HepG2 (cell line): Measurements from ENCODE around the gene ATR. TPM values are rescaled to one million over a fixed set of nuclear protein-coding genes. Genes with fewer than 3 reads are reported as not detected.

ENCODE experiments used
- ATAC-seq: fragments of 200-7000 bp; cut with Tn5 transposase; 3 replicates; pipeline ENCODE4 v1.9.1; 2020; ENCODE audit warnings: mild to moderate bottlenecking, moderate library complexity
- BruUV-seq: library from RNA; stranded (reverse); fragments of 400-500 nt; replicated peaks from 2 replicates; lab custom pipeline; 2021; lab: Mats Ljungman, UMichigan
- CTCF ChIA-PET: fragments of 300-600 bp; formaldehyde crosslinking; extraction: SDS; loops from one replicate; lab custom pipeline; 2021; ENCODE audit warnings: low total read pairs, inconsistent platforms, low intra/inter-chr PET ratio; lab: Yijun Ruan, JAX
- POLR2A ChIA-PET: fragments of 350-600 bp; sonication (Branson Sonifier 250); formaldehyde crosslinking; loops from one replicate; lab custom pipeline; 2020; ENCODE audit warnings: antibody characterized with exemption, inconsistent platforms; lab: Yijun Ruan, JAX
- DNase-seq: peaks from one replicate; pipeline ENCODE4 v3.0.0-alpha.2; 2015; ENCODE audit warnings: low spot score
- FAIRE-seq: peaks from 3 replicates; lab custom pipeline; 2011; peaks lifted over from hg19 to GRCh38; lab: Jason Lieb, UNC
- H2AFZ ChIP-seq: one replicate; pipeline ENCODE4 v1.6.1; 2011; ENCODE audit warnings: low read length, inconsistent platforms
- H3K27ac ChIP-seq: fragments of 300-600 bp; 3 replicates; pipeline ENCODE4 v1.8.0; 2011; ENCODE audit warnings: mixed run types, mild to moderate bottlenecking, mixed read lengths, low read length, inconsistent platforms; ENCODE audit not compliant: insufficient read depth; ENCODE audit errors: extremely low read length
- H3K27me3 ChIP-seq, 2 experiments: fragments of 200-600 bp in 1 of 2; 2 replicates in 1 of 2; 3 replicates in 1 of 2; pipeline versions ENCODE4 v1.6.0 to v1.8.0; 2011; ENCODE audit warnings: low read length in 2 of 2, mild to moderate bottlenecking in 2 of 2, moderate library complexity in 2 of 2, inconsistent platforms in 1 of 2; ENCODE audit not compliant: insufficient read depth in 2 of 2, control insufficient read depth in 1 of 2
- H3K36me3 ChIP-seq, 2 experiments: fragments of 200-600 bp in 1 of 2; replicated peaks in 1 of 2; 2 replicates in 1 of 2; 3 replicates in 1 of 2; pipeline versions ENCODE4 v1.5.1 to v1.8.0; 2011; ENCODE audit warnings: low read length in 2 of 2, inconsistent platforms in 1 of 2; ENCODE audit not compliant: insufficient read depth in 2 of 2, control insufficient read depth in 1 of 2
- H3K4me1 ChIP-seq: 2 replicates; pipeline ENCODE4 v1.5.1; 2012; ENCODE audit warnings: low read length, inconsistent platforms; ENCODE audit not compliant: insufficient read depth
- H3K4me2 ChIP-seq: 2 replicates; pipeline ENCODE4 v1.6.0; 2011; ENCODE audit warnings: low read depth, low read length, inconsistent platforms
- H3K4me3 ChIP-seq, 3 experiments: fragments of 200-600 bp in 1 of 3; sonication (generic), shearing (Covaris generic) in 1 of 3; replicated peaks in 1 of 3; 2 replicates each; pipeline ENCODE4 v1.5.1; 2011 to 2016; ENCODE audit warnings: low read length in 3 of 3, inconsistent platforms in 2 of 3, low read depth in 2 of 3, mild to moderate bottlenecking in 2 of 3, control low read depth in 1 of 3, mixed read lengths in 1 of 3; ENCODE audit not compliant: insufficient read depth in 1 of 3
- H3K79me2 ChIP-seq: one replicate; pipeline ENCODE4 v1.6.1; 2011; ENCODE audit warnings: low read length, inconsistent platforms; ENCODE audit not compliant: insufficient read depth
- H3K9ac ChIP-seq: 2 replicates; pipeline ENCODE4 v1.6.0; 2011; ENCODE audit warnings: mild to moderate bottlenecking, low read depth, low read length, inconsistent platforms; ENCODE audit not compliant: insufficient read depth
- H3K9me3 ChIP-seq: 2 replicates; pipeline ENCODE4 v1.5.1; 2012; ENCODE audit warnings: mild to moderate bottlenecking, low read length
- H4K20me1 ChIP-seq: 2 replicates; pipeline ENCODE4 v1.6.0; 2011; ENCODE audit warnings: inconsistent platforms, mild to moderate bottlenecking, low read length, moderate library complexity; ENCODE audit not compliant: insufficient read depth
- ATF7 ChIP-seq, 2 experiments: fragments of 450-650 bp in 1 of 2; sonication (generic) in 1 of 2; formaldehyde crosslinking in 1 of 2; IDR thresholded peaks; 2 replicates each; pipeline versions ENCODE4 v1.4.0 to v1.6.1; 2016 to 2020; ENCODE audit warnings: antibody characterized with exemption in 1 of 2, mild to moderate bottlenecking in 1 of 2, missing genetic modification reagents in 1 of 2
- RXRB ChIP-seq: IDR thresholded peaks from 2 replicates; pipeline ENCODE4 v1.6.1; 2016; ENCODE audit warnings: borderline replicate concordance, missing genetic modification reagents, missing compliant biosample characterization
- U2AF1 ChIP-seq: fragments of 200-400 bp; formaldehyde crosslinking; optimal IDR thresholded peaks from 2 replicates; pipeline ENCODE3; 2017; ENCODE audit warnings: mild to moderate bottlenecking, low read depth, low read length
- ZBTB21 ChIP-seq: sonication (generic); formaldehyde crosslinking; IDR thresholded peaks from 2 replicates; pipeline ENCODE4 v1.4.0; 2020; ENCODE audit warnings: missing genetic modification reagents
- ZIK1 ChIP-seq: sonication (generic); formaldehyde crosslinking; IDR thresholded peaks from 2 replicates; pipeline ENCODE4 v1.5.0; 2020; ENCODE audit warnings: mild to moderate bottlenecking, low read depth, missing genetic modification reagents, borderline replicate concordance
- ZNF296 ChIP-seq: sonication (generic); formaldehyde crosslinking; conservative IDR thresholded peaks from 2 replicates; pipeline ENCODE4 v1.5.0; 2020; ENCODE audit warnings: mild to moderate bottlenecking, missing genetic modification reagents
- ZNF33A ChIP-seq: sonication (generic); formaldehyde crosslinking; IDR thresholded peaks from 2 replicates; pipeline ENCODE4 v1.5.1; 2020; ENCODE audit warnings: missing genetic modification reagents, mild to moderate bottlenecking, moderate library complexity, borderline replicate concordance
- WGBS: methylation state at CpG from one replicate; pipeline ENCODE4 v1.1.6; 2017; ENCODE audit warnings: low lambda C conversion rate; 5-methylcytosine and 5-hydroxymethylcytosine counted together
- in situ Hi-C: cut with HindIII; loops from 2 replicates; pipeline ENCODE4 v1.10.0; 2017; ENCODE audit warnings: low pct_unique_long_range_greater_than_20kb; ENCODE audit not compliant: extremely low pct_ligation_motif_present
- intact Hi-C: fragments of 100-400 bp; cut with micrococcal nuclease; formaldehyde crosslinking; loops from one replicate; pipeline ENCODE4 v1.10.0; 2022; ENCODE audit not compliant: unreplicated experiment
- polyA plus RNA-seq, 8 experiments: library from polyadenylated mRNA; depleted of rRNA in 3 of 8; stranded (reverse) in 7 of 8; unstranded in 1 of 8; fragments of >200 nt; fragmentation: Illumina TruSeq in 4 of 8; extraction: Trizol in 4 of 8; gene quantifications; 2 replicates each; pipeline versions ENCODE4 v1.2.1 to v1.2.3, GENCODE V29; 2011 to 2016; ENCODE audit warnings: low read depth in 4 of 8, missing spikeins in 1 of 8, mixed read lengths in 1 of 8; ENCODE audit not compliant: insufficient read depth in 1 of 8
- total RNA-seq, 5 experiments: library from RNA; depleted of rRNA; stranded (reverse); fragments of >200 nt; fragmentation: Illumina TruSeq; extraction: Trizol; gene quantifications; 2 replicates each; pipeline ENCODE4 v1.2.3, GENCODE V29; 2016; ENCODE audit warnings: low read depth in 1 of 5
- TF ChIP-seq, protein P1 (sequence below): sonication (generic); formaldehyde crosslinking; IDR thresholded peaks from 2 replicates; pipeline ENCODE4 v1.4.0; 2020; ENCODE audit warnings: missing genetic modification reagents
- TF ChIP-seq, protein P2 (sequence below): sonication (generic); formaldehyde crosslinking; IDR thresholded peaks from 2 replicates; pipeline ENCODE4 v1.5.1; 2020; ENCODE audit warnings: missing genetic modification reagents, mild to moderate bottlenecking, borderline replicate concordance

ATR gene
- total and polyA plus RNA-seq, 2 of the 13 experiments (the other 11 are each of a cell fraction or from before 2014, with no cell fraction given) = 6.6 to 17.0 TPM

GRCh38 chr3:142577696-142578328 lies 721 bp downstream of the ATR start:
- ChIA-PET POLR2A (interaction anchor here (1.0 to 2.2 kb wide), 13 partner anchors 9 to 424 kb away, joined by 3 to 17 read pairs (median 5); partner anchors contain the start of genes PLS1, TRPC1 and U2SURP), CTCF (no interaction called here)
- H3K4me3 ChIP-seq = peak overlapping the region; percentile 78 to 89 (median 81)
- H3K27ac ChIP-seq = peak overlapping the region; percentile 90
- under 1% methylated on average over 12 of the region's 12 CpGs for WGBS
- TF ChIP-seq ZBTB21 (CRISPR knock-in tag) = peak; percentile 80
- no peak for TF ChIP-seq ZNF296
- TF ChIP-seq ZIK1 (CRISPR knock-in tag) = no peak
- TF ChIP-seq ATF7 (IDR thresholded peaks at IDR 0.05) = peak; percentile 39; the same call in 1 of the 2 replicates
- TF ChIP-seq ATF7 (CRISPR knock-in tag; IDR thresholded peaks at IDR 0.05) = no peak
- peak overlapping the region; percentile 2 for H2AFZ ChIP-seq
- no peaks in the 10 kb centered on the region for H4K20me1 ChIP-seq
- BruUV-seq = TSS peak; percentile 65
- H3K9me3 ChIP-seq = no peaks in the 10 kb centered on the region
- peak overlapping the region; percentile 88 for H3K9ac ChIP-seq
- DNase-seq = no peak
- H3K79me2 ChIP-seq = peaks cover 31% of the 10 kb centered on the region
- no peak for FAIRE-seq
- no peaks in the 10 kb centered on the region for H3K36me3 ChIP-seq
- in situ Hi-C loops = no loop called here
- no peaks in the 10 kb centered on the region; a peak in 1 of 5 replicates for H3K27me3 ChIP-seq
- intact Hi-C loops = loop anchor here (1.0 to 10.0 kb wide), 2 partner anchors 18 to 133 kb away; partner anchors contain the start of genes PLS1 and XRN1
- H3K4me2 ChIP-seq = peak overlapping the region; percentile 70
- no peak for ATAC-seq
- H3K4me1 ChIP-seq = peaks cover 30% of the 10 kb centered on the region

GRCh38 chr3:142576792-142577191 lies 1.7 kb downstream of the ATR start:
- no peak overlapping the region for H3K27ac ChIP-seq
- H4K20me1 ChIP-seq = no peaks in the 10 kb centered on the region
- H3K4me1 ChIP-seq = peaks cover 28% of the 10 kb centered on the region
- no peak for ATAC-seq
- in situ Hi-C loops (no loop called here), intact Hi-C loops (loop anchor here (10.0 kb wide), 1 partner anchor 132 kb away; the partner anchor contains the start of gene XRN1)
- no peak overlapping the region for H2AFZ ChIP-seq
- H3K4me3 ChIP-seq = no peak overlapping the region
- no peaks in the 10 kb centered on the region for H3K36me3 ChIP-seq
- CTCF ChIA-PET = no interaction called here
- BruUV-seq = no TSS peak
- FAIRE-seq = no peak
- no peak overlapping the region for H3K9ac ChIP-seq
- POLR2A ChIA-PET = interaction anchor here (1.0 to 1.1 kb wide), 2 partner anchors 16 to 20 kb away, joined by 3 to 4 read pairs; partner anchors contain the start of gene PLS1
- DNase-seq = no peak
- H3K9me3 ChIP-seq = no peaks in the 10 kb centered on the region
- peaks cover 31% of the 10 kb centered on the region for H3K79me2 ChIP-seq
- H3K4me2 ChIP-seq = peak overlapping the region; percentile 70
- TF ChIP-seq ZNF33A (CRISPR knock-in tag) = no peak
- TF ChIP-seq, protein P1, sequence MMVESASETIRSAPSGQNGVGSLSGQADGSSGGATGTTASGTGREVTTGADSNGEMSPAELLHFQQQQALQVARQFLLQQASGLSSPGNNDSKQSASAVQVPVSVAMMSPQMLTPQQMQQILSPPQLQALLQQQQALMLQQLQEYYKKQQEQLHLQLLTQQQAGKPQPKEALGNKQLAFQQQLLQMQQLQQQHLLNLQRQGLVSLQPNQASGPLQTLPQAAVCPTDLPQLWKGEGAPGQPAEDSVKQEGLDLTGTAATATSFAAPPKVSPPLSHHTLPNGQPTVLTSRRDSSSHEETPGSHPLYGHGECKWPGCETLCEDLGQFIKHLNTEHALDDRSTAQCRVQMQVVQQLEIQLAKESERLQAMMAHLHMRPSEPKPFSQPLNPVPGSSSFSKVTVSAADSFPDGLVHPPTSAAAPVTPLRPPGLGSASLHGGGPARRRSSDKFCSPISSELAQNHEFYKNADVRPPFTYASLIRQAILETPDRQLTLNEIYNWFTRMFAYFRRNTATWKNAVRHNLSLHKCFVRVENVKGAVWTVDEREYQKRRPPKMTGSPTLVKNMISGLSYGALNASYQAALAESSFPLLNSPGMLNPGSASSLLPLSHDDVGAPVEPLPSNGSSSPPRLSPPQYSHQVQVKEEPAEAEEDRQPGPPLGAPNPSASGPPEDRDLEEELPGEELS = no peak
- TF ChIP-seq RXRB (CRISPR knock-in tag) = no peak
- TF ChIP-seq, protein P2, sequence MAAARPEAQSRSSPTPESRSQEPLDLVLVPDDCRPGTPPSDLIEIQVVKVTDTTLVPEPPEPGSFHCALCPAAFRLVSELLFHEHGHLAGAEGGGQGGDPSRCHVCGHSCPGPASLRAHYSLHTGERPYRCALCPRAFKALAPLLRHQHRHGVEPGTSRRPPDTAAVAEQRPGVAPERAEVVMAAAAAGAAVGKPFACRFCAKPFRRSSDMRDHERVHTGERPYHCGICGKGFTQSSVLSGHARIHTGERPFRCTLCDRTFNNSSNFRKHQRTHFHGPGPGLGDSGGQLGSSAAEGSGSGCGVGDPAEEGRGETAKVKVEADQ (CRISPR knock-in tag) = no peak
- no peak for TF ChIP-seq U2AF1
- no peaks in the 10 kb centered on the region; a peak in 1 of 5 replicates for H3K27me3 ChIP-seq
